Umbilical cord (tissue), 2 donors: ENCODE results near the gene CAMK2A. TPM values are rescaled to one million over a fixed set of nuclear protein-coding genes. Genes with fewer than 3 reads are reported as not detected.
A peak's percentile ranks its signal among the peaks of the same experiment; 100 is the strongest.

Source experiments
- DNase-seq: peaks from one replicate; pipeline ENCODE4 v3.0.0-alpha.2; 2015; ENCODE audit warnings: low spot score
- total RNA-seq: library from RNA; depleted of rRNA; stranded (reverse); fragments of >200 nt; gene quantifications from one replicate; pipeline ENCODE4 v1.2.3, GENCODE V29; 2014; ENCODE audit warnings: low replicate concordance; ENCODE audit not compliant: insufficient read depth

The CAMK2A gene
- total RNA-seq, 1 donor from 2014 or later = 5.8 TPM

DNA sequence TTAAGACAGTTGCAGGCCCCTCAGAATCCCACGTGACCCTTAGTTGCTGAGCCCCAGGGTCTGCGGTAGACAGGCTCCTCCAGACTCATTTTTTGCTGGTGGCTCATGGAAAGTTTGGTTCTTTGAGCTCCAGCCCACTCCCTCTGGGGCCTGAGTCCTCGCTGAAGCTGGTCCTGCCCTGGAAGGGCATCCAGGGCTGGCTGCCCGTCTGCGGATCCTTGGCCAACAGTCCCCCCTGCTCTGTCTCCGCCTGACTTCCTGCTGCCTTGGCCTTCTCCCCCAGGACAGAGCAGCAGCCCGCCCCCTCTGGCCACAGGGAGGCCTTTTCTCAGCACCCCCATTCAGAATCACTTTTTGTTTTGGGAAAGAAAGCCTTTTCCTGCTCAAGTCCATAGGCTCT, 75.3 kb downstream of the CAMK2A start:
- peak; percentile 56 for DNase-seq

DNA sequence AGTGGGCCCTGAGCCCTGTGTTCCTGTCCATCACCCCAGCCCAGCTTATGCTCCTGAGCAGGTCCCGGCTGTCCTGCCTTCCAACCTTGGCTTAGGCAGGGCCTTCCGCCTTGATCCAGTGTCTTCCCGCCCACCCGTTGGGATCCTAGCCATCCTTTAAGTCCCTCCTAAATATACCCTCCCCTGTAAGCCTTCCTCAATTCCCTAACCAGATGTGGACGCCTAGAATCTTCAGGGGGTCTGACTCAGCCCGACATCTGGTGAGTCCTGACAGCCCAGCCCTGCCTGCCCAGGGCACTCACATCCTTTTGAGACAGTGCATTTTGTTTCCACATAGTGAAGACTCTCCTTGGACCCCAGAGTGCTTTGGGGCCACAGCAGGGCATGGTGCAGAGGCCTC, 76.0 kb downstream of the CAMK2A start:
- DNase-seq = peak; percentile 89

GRCh38 chr5:150211156-150212030, 78.2 kb downstream of the CAMK2A start:
- no peak for DNase-seq

GRCh38 chr5:150210644-150211043, 78.9 kb downstream of the CAMK2A start:
- DNase-seq = no peak

GRCh38 chr5:150209099-150209635, 80.4 kb downstream of the CAMK2A start:
- peak; percentile 63 for DNase-seq

DNA sequence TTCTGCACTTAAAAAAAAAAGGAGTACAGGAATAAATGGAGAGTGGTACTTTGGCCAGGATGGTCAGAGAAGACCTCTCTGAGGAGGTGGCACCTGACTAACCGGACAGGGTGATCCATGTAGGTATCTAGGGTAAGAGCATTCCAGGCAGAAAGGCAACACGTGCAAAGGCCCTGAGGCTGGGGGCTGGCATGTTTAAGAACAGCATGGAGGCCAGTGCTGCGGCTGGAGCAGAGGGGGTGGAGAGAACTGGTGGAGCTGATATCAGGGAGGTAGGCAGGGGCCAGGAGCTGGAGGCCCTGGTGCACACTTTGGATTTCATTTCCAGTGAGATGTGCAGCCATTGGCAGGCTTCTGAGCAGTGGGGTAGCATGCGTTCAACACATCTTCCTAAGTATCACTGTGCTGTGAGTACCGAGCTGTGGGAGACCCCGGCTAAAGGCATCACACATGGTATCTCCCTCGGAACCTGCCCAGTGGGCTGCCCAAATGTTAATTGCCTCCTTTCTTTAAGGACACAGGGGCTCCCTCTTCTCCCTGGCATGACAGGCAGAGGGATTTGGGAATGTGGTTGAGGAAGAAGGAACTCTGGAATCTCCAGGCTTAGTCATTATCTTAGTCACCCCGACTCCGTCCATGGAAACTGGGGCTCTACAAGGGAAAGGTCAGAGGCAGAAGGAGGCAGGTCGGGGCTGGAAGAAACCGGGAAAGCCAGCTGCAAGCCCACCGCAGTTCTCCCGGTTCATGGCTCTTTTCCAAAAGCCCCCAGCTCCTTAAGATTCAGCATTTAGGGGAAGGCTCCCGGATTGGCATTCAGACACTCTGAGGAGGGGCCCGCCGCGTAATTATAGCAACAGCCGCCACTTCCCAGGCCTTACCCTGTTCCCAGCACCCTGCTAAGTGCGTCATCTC, 81.1 kb downstream of the CAMK2A start:
- peak; percentile 34 for DNase-seq

DNA sequence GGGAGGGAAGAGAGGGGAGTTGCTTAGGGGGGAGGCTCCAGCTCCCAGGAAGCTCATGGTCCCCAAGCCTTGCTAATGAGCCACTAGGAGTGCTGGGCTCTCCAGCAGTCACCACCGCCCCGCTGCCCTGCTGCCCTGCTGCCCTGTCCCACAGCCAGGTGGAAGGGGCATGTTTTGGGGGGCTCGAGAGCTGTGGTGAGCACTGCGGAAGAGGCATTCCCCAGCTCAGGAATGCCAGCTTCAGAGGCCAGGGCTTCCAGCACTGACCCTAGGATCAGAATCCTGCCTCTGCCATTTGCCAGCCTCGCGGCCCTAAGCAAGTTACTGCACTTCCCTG, 82.8 kb downstream of the CAMK2A start:
- no peak for DNase-seq

GRCh38 chr5:150206098-150206778, 83.3 kb downstream of the CAMK2A start:
- DNase-seq = no peak

DNA sequence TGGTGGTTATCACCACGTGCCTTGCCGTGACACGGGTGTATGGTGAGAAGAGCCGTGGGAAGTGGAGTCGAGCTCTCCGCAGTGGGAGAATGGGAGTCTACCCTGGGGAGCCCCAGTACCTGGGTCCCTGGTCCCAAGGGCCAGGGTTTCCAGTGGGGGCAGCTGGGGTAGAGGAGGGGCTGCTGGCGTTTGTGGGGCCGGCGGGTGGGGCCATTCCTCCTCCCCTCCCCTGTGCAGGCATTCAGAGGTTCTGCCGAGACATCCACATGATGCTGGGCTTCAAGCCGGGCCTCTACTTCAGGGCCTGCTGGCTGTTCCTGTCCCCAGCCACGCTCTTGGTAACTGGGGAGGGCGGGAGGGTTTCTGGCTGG, 85.0 kb downstream of the CAMK2A start:
- DNase-seq = no peak

- no peak for DNase-seq
These were observed 85.6 kb downstream of the CAMK2A start for GRCh38 chr5:150203832-150204589.

GRCh38 chr5:150202501-150202900, 87.1 kb downstream of the CAMK2A start:
- no peak for DNase-seq

DNA sequence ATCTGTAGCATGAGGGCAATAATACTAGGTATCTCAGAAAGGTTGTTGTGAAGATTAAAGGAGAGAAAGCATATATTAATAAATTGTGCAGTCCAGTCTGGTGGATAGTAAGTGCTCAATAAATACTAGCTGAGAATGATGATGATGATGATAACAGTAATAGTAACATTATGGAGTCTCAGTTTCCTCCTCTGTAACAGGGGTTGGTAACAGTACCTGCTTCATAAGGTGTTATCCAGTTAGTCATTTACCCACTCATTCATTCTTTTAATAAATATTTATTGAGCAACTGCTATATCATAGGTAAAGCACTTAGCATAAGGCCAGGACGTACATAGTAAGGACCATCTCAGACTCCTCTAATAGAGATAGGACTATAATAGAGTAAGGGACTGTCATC, 92.1 kb downstream of the CAMK2A start:
- DNase-seq = no peak

GRCh38 chr5:150196986-150197385, 92.6 kb downstream of the CAMK2A start:
- no peak for DNase-seq

DNA sequence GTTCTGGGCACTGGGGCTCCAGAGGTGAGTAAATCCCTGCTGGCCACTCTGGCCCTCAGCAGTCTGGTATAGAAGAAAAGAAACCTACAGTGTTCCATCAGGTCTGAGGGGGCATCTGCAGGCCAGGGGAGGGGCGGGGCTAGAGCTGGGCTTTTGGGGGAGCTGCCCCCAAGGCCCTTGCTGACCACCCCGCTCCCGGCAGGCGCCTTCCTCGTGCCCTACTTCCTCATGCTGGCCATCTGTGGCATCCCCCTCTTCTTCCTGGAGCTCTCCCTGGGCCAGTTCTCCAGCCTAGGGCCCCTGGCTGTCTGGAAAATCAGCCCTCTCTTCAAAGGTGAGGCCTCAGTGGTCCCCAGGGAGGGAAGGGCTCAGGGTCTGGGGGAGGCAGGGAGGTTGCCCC, 93.1 kb downstream of the CAMK2A start:
- no peak for DNase-seq

DNA sequence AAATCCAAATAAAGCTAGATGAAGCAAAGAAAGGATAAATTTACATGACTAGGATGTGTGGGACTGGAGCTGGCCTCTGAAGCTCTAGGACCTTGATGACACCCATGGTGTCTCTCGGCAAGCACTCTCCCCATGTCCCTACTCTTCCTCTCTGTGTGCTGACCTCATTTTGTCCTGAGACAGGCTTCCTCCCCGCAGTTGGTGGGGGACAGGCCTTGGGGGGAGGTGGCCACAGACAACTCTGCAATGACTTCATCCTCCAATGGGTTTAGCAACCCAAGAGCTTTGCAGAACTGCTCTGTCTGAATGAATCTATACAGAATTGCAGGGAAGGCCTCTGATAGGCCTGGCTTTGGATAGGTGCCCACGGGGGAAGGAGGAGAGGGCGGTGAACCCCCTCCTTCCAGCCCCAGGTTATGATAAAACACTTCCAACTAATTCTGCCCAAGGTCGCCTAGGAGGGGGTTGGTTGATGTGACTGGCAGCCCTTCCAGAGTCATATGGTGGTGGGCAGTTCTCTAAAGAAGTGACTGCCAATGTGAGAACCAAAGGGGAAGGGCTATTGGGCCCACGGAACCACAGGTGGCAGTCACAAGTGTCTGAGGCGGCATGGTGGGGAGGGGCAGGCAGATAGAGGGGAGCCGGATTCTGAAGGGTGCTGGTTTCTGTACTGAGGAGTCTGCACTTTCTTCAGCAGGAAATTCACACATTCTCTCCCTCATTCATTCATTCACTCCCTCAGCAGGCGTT, 93.7 kb downstream of the CAMK2A start:
- no peak for DNase-seq

- no peak for DNase-seq
These were observed 97.1 kb downstream of the CAMK2A start for GRCh38 chr5:150192462-150192861.

DNA sequence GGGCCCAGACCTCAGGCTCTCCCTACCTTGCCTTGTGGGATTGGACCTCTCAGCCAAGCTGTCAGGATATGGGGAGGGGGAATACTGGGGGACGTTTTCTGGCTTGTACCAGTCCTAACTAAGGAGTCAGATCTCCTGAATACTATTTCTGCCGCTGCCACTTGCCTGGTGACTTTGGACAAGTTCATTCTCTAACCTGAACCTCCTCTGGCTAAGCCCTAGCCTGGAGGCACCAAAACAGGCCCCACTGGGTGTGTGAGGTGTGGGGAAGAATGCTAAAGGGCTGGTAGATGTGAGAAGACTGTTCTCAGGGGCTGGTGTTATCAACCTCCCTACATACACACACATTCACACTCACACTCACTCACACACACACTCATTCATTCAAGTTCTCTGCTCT, 98.6 kb downstream of the CAMK2A start:
- DNase-seq = no peak

DNA sequence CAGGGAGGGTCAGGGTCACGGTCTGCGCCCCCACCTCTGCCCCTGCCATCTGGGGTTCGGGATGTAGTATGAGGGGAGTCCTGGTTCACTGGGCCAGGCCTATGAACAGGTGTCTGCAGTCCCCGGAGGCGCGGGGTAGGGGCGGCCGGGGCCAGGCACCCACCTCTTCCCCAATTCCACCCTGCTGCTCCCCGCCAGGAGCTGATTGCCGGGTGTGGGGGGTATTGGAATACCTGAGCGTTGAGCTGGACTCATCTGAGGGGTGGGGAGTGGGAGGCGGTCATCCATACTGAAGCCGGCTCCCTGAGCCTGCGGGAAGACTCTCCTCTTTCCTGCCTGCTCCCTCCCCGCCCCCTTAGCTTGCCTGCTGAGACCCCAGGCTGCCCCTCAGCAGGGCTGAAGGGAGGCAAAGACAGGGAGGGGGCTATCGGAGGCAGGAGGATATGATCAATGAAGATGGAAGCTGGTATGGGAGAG, 99.0 kb downstream of the CAMK2A start:
- DNase-seq = no peak

DNA sequence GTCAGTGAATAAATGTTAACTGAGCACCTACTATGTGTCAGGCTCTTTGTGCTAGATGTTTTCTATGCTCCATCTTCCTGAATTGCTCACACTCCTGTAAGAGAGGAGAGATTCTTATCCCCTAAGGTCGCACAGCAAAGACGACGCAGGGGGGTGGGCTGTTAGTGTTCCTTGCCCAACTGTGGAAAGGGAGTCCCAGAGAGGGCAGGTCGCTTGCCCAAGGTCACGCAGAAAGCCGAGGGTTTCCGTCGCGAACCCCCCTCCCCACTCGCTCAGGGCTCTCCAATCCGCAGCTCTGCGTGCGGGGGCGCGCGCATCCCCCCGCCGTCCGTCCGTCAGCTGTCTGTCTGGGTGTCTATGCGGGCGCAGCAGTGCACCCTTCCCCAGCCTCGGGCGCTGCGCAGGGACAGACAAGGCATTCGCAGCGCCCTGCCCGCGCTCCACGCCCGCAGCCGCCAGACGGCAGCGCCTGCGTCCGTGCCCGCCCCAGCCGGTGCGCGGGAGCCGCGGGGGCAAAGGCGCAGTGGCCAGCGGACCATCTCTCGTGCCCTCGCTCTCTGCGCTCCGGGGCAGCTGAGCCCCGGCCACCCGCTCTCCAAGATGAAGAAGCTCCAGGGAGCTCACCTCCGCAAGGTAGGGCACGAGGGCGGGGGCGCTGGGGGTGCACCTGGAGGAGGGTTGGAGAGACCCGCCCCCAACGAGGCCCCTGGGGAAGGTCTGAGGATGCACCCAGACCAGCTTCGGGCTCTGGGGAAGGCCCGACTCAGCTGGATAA, 99.7 kb downstream of the CAMK2A start, which contains the start of gene SLC6A7:
TSS of gene SLC6A7 (plus strand) at position 335 of the 775 bp plus-strand sequence. CDS start at position 601, 266 bp downstream.
- DNase-seq = no peak
